NCI-H460 (cell line): ENCODE measurements around the gene TMEM163. TPM values are rescaled to one million over a fixed set of nuclear protein-coding genes. Genes with fewer than 3 reads are reported as not detected.
"Not testable (repeated sequence)": the region's sequence is repeated elsewhere in the genome, so short reads cannot be mapped to it uniquely, and the experiment has no call there.

ENCODE experiments used
- DNase-seq: peaks from one replicate; pipeline ENCODE4 v3.0.0-alpha.2; 2016; ENCODE audit warnings: low read depth; ENCODE audit errors: extremely low read depth
- total RNA-seq: library from RNA; depleted of rRNA; stranded (reverse); fragments of >200 nt; shearing (Covaris generic); gene quantifications from 2 replicates; pipeline ENCODE4 v1.2.3, GENCODE V29; 2014

Gene TMEM163
- total RNA-seq, 1 experiment from 2014 or later: not detected

DNA sequence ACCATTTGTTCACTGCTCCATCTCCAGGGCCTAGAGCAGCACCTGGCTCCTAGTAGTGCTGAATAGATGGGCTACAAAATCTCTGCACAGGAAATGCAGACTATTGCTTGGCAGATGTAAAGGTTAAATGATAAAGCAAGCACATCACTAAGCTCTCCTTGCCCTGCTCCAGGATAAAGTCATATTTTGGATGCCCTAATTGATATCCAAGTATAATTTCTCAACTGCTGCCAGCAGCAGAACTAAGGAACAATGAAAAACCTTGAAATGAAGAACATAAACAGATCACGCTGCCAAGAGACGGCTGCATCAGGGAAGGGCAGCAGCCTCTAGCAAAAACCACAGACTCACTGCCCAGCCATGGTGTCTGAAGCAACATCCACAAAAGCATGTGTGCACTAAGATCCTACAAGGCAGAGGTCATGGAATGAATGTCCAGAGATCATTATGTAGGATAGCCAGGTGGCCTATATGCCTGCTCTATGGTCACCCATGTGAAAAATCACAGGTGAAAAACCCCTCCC lies 134.7 kb downstream of the TMEM163 start:
- no peak for DNase-seq

DNA sequence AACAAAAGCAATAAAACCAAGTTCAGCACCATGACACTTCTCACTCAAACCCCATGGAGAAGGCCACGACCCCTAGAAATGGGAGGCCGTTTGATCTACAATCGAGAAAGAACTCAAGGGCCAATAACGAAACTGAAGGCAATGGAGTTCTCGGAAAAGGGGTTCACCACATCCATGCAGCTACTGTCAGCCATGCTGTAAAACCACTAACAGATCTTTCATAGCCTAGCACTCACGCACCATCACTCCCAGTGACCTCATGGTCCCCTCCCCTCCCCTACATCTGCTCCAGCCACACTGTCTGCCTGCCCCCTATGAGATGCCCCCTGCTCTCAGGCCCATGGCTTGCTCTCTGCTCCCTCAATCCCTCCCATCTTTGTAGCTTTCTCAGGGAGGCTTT lies 135.3 kb downstream of the TMEM163 start:
- DNase-seq: no peak

DNA sequence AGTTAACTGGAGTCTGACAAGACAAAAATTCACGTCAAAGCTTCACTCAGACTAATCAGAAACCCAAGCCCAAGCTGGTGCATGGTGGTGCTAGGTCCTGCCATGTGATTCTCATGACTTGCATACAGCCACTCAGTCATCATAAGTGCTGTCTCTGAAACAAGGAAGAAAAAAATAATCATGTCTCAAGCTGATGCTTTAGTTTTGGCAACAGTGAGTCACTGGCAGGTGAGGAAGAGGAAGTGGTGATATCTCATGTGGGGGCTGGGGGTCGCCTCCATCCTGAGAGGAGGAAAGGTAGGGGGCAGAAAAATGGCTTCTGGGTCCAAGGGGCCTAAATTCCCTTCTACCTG lies 136.3 kb downstream of the TMEM163 start:
- no peak for DNase-seq

DNA sequence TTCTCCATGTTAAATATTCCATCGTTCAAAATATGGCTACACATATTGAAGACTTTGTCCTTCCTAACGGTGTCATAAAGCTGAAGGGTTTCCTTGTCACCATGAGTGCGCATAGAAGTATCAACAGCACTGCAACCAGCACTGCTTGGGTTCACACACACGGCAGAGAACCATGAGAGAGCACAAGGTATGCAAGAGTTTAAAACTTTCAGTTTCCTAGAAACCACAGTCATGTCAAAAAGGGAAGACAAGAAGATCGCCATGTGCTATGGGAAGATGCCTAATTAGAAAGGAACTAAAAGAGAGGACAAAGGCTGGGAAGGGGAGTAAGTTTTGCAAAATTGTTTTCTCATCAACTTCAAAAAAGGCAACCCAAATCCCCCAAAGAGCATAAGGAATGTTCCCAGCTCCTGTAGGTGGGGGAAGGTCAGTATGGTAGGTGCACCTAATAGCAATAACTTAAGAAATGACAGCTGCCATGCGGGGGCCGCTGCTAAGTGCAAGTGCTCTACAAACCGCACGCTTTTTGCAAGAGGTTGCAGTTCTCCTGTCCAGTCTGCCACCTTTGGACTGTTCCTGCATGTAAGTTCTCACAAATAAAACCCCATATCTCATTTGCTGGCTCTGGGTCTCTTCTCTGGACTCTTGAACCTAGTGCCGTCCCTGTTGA lies 136.8 kb downstream of the TMEM163 start:
- DNase-seq: no peak

DNA sequence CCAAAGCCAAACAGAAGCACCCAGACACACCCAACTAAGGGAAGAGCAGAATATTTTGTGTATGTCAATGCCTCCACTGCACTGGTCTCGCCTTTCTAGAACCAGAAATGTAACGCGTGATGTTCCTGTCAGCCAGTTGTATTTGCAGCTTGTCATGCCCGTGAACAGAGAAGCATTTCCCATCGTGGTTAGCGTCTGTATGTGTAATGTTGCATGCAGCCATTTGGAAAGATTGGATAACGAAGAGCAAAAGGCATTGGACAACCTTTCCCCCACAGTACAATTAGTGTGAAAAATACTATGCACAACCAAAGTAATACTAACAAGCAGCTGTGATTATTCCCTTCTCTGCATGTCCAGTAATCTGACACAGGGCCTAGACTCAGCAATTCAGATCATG lies 140.5 kb downstream of the TMEM163 start:
- no peak for DNase-seq

GRCh38 chr2:134576478-134576877 lies 142.3 kb downstream of the TMEM163 start:
- no peak for DNase-seq

DNA sequence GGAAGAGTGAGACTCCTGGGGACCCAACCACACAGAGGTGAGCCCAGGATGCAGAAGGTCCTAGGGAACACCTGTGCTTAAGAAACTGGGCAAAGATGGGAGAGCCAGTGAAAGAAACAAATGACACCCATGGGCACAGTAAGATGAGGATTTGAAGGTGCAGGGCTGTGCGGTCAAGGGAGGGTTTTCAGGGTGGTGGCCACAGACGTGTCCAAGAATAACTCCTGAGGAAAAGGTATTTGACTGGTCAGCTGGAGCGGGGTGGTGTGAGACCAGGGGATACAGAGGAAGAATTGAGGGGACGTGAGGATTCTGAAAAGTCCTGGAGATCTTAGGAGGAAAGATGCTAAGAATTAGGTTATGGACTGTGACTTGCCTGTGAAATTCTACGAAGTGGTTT lies 142.9 kb downstream of the TMEM163 start:
- DNase-seq: no peak

DNA sequence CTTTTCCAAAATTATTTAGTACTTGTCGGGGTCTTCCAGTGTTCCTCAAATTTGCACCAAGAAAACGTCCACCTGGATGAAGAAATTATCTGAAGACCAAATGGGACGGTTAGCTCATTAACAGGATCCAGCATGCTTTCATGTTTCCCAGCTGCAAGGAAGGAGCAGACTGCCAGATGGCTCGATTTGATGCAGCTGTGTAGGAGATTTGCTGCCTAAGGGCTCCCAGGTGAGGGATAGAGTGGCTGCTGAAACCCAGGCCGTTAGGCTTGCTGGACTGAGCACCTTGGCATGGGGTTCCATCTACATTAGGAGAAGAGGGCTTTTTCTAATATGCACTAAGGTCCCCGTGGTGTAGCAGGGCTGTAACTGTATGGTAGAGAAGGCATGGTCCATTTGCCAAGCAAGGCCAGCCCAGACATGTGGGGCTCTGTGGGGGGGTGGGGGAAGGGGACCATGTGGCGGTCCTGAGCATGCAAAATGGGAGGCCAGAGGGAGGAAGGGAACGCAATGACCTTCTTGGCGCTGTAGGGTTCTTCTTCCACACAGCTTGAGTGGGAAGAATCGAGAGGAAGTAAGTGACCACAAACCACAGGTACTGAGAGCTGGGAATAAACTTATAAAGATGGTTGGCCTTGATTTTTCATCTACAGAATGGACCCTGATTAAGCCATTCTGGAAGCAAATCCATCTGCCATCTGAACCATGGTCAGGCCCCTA lies 144.0 kb downstream of the TMEM163 start:
- no peak for DNase-seq

GRCh38 chr2:134573724-134574123 lies 145.1 kb downstream of the TMEM163 start:
- DNase-seq: no peak

GRCh38 chr2:134573085-134573370 lies 145.8 kb downstream of the TMEM163 start:
- no peak for DNase-seq

- no peak for DNase-seq
These were observed 146.3 kb downstream of the TMEM163 start for GRCh38 chr2:134572314-134573084.

DNA sequence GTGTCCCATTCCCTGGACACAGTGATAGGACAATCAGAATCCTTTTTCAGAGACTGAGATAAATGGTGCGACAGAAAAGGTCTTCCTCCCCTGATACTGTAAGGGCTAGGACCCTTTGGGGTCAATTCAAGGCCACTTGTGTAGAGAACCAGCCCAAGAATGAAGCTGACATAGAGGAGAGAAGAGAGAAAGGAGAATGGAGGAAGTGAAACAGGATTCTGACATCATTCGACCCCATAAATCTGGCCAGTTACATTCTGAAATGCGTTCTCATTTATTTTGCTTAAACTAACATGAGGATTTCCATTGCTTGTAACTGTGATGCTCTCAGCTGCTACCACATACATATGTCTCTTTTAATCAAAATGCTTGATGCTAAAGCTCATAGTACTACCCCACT lies 148.1 kb downstream of the TMEM163 start:
- DNase-seq: no peak

GRCh38 chr2:134568413-134568812 lies 150.4 kb downstream of the TMEM163 start:
- no peak for DNase-seq

GRCh38 chr2:134567666-134568065 lies 151.1 kb downstream of the TMEM163 start:
- no peak for DNase-seq

DNA sequence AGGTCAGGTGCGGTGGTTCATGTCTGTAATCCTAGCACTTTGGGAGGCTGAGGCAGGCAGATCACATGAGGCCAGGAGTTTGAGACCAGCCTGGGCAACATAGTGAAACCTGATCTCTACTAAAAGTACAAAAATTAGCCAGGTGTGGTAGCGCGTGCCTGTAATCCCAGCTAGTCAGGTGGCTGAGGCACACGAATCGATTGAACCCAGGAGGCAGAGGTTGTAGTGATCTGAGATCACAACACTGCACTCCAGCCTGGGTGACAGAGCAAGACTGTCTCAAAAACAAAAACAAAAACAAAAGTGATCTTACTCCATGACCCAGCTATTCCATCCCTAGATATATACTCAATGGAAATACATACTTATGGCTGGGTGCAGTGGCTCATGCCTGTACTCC lies 153.8 kb downstream of the TMEM163 start:
- DNase-seq: not testable (repeated sequence)

- DNase-seq: no peak
These were observed 154.3 kb downstream of the TMEM163 start for GRCh38 chr2:134564549-134564948.

DNA sequence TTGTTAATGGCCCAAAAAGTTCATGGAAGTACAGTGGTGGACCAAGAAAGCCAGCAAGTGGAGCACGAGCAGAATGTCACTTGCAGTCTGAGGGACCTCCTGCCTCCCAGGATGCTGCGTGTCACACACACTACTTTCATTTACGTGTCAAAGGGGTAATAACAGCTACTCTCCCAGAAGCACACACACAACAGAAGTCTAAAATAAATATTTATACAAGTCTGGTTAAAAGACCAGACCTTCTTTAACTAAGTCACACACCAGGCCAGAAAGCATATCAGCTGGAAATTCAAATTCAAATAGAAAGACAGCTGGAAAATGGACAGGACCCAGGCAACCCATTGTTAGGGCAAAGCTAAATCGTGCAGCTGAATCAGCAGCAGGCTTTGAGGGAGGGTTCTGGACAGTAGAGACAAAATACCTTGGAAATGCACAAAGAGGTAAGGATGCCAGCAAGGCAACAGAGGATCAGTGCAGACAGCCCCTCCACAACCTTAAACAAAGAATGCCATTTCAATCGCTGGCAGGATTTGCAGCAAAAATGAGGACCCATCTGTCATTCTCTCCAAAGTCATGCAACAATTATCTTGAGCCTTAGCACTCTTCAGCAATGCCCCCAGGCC lies 160.5 kb downstream of the TMEM163 start:
- no peak for DNase-seq

- DNase-seq: no peak
These were observed 163.4 kb downstream of the TMEM163 start for GRCh38 chr2:134555411-134555810.

DNA sequence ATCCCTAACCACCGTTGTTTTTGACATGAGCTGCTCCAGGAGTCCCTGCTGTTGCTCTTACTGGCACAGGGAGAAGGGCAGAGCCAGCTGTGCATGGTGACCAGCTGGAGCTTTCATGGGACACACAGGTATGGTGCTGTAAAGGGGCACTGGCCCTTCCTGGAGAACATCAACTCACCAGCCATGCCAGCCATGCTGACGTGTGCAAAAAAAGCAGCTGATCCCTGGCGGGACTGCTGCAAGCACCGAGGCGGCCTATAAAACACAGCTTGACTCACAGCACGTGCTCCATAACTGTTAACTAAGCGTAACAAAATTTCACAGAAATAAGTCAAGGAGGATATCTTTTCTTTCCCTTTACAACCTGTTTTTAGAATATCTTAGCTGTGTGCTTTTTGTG lies 165.1 kb downstream of the TMEM163 start:
- no peak for DNase-seq

DNA sequence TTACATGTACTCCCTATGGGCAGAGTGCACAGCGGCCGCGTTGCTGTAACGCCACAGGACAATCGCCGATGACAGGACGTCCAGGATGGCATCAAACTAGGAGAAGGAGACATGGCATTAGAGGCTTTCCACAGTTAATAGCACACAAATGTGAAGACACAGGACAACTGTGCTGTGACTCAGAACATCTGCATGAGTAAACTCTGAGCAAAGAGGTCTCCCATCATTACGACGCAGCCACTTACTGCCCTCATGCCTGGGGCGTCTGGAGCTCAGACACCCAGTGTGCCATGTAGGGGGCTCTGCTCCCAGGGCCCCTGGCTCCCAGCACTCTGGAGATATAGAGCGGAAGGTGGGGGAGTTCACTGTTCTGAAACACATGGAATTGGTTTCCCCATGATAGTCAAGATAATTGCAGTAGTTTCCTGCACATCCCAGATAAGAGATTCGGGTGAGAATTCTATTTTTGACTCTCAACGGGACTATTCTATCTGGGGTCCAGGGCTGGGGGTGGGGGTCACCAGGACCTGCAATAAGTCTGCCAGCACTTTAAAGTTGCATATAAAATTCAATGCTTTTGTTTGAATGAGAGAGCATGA lies 168.1 kb downstream of the TMEM163 start:
- DNase-seq: no peak

- DNase-seq: no peak
These were observed 169.7 kb downstream of the TMEM163 start for GRCh38 chr2:134549104-134549503.
